A549 (cell line): Measurements from ENCODE around the gene CD3E.

Source experiments
- CBX2 ChIP-seq: fragments of 200-600 bp; sonication (generic); IDR thresholded peaks from 2 replicates; pipeline ENCODE4 v1.6.1; 2016; ENCODE audit warnings: low read depth, mild to moderate bottlenecking, borderline replicate concordance
- CEBPB ChIP-seq, 2 experiments: fragments of >200 bp in 1 of 2; sonication (Bioruptor Twin) in 1 of 2; formaldehyde crosslinking in 1 of 2; IDR thresholded peaks; 2 replicates each; pipeline ENCODE4 v1.6.1; 2012 to 2016
- EP300 ChIP-seq, 2 experiments: fragments of >200 bp; sonication (Bioruptor Twin); formaldehyde crosslinking; IDR thresholded peaks; 2 replicates in 1 of 2; 3 replicates in 1 of 2; pipeline ENCODE4 v1.6.1; 2016 to 2017
- FOSL2 ChIP-seq, 2 experiments: fragments of 450-650 bp in 1 of 2; fragments of >200 bp in 1 of 2; sonication (Bioruptor Twin) in 1 of 2; formaldehyde crosslinking; IDR thresholded peaks; 2 replicates each; pipeline versions ENCODE4 v1.5.0 to v1.6.1; 2016 to 2020; ENCODE audit warnings: mild to moderate bottlenecking in 1 of 2, moderate library complexity in 1 of 2
- MAFK ChIP-seq: fragments of 450-650 bp; IDR thresholded peaks from 2 replicates; pipeline ENCODE4 v1.6.1; 2014; ENCODE audit not compliant: partially characterized antibody
- POLR2A ChIP-seq: IDR thresholded peaks from 2 replicates; pipeline ENCODE4 v1.6.1; 2012; ENCODE audit warnings: mild to moderate bottlenecking, low read length
- RAD21 ChIP-seq, 2 experiments: fragments of >200 bp in 1 of 2; sonication (Bioruptor Twin) in 1 of 2; formaldehyde crosslinking in 1 of 2; IDR thresholded peaks in 1 of 2; conservative IDR thresholded peaks in 1 of 2; 2 replicates in 1 of 2; 3 replicates in 1 of 2; pipeline ENCODE4 v1.6.1; 2012 to 2018; ENCODE audit warnings: inconsistent platforms in 1 of 2
- ZFP36 ChIP-seq: fragments of 450-650 bp; IDR thresholded peaks from 2 replicates; pipeline ENCODE4 v1.6.1; 2014; ENCODE audit warnings: borderline replicate concordance; ENCODE audit not compliant: partially characterized antibody
- TF ChIP-seq, protein P1 (sequence below): fragments of >200 bp; sonication (Bioruptor Twin); formaldehyde crosslinking; IDR thresholded peaks from 3 replicates; pipeline ENCODE4 v1.5.1; 2016
- TF ChIP-seq, protein P2 (sequence below): fragments of 200-600 bp; sonication (generic); IDR thresholded peaks from 2 replicates; pipeline ENCODE4 v1.6.1; 2016; ENCODE audit warnings: antibody characterized with exemption, mild to moderate bottlenecking, moderate library complexity
- TF ChIP-seq, protein P3 (sequence below): fragments of 450-650 bp; IDR thresholded peaks from 2 replicates; pipeline ENCODE4 v1.6.1; 2014; ENCODE audit warnings: antibody characterized with exemption
- TF ChIP-seq, protein P4 (sequence below): IDR thresholded peaks from 2 replicates; pipeline ENCODE4 v1.6.1; 2012; ENCODE audit warnings: low read depth, borderline replicate concordance
- TF ChIP-seq, protein P5 (sequence below): IDR thresholded peaks from 2 replicates; pipeline ENCODE4 v1.6.1; 2012

DNA sequence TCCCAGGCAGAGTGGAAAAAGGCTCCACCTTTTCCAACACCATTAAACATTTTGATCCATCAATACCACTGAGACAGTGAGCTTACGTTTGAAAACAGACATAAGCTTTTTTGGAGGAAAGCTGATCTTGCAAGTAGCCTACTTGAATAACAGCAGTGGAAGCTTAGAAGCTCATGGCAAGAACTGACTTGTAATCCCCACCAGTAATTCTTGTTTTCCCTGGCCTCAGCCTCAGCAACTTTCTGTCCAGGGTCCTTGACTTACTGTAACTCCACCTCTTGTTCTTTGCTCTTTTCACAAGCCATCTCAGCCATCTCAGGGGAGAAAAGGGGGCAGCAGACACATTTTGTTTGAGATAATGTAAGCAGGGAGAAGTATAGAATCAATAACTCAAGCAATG is 28.1 kb upstream of the CD3E start:
- TF ChIP-seq, protein P1, sequence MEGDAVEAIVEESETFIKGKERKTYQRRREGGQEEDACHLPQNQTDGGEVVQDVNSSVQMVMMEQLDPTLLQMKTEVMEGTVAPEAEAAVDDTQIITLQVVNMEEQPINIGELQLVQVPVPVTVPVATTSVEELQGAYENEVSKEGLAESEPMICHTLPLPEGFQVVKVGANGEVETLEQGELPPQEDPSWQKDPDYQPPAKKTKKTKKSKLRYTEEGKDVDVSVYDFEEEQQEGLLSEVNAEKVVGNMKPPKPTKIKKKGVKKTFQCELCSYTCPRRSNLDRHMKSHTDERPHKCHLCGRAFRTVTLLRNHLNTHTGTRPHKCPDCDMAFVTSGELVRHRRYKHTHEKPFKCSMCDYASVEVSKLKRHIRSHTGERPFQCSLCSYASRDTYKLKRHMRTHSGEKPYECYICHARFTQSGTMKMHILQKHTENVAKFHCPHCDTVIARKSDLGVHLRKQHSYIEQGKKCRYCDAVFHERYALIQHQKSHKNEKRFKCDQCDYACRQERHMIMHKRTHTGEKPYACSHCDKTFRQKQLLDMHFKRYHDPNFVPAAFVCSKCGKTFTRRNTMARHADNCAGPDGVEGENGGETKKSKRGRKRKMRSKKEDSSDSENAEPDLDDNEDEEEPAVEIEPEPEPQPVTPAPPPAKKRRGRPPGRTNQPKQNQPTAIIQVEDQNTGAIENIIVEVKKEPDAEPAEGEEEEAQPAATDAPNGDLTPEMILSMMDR, result no peak
- TF ChIP-seq FOSL2 (IDR thresholded peaks at IDR 0.05) (no peak), FOSL2 (CRISPR knock-in tag; IDR thresholded peaks at IDR 0.05) (no peak), CEBPB (IDR thresholded peaks at IDR 0.05) (no peak), MAFK (no peak), RAD21 (conservative IDR thresholded peaks at IDR 0.05 in 1 of 2, IDR thresholded peaks at IDR 0.05 in 1 of 2) (no peak), EP300 (IDR thresholded peaks at IDR 0.05) (no peak), POLR2A (no peak), CBX2 (no peak), ZFP36 (no peak)
- TF ChIP-seq, protein P2, sequence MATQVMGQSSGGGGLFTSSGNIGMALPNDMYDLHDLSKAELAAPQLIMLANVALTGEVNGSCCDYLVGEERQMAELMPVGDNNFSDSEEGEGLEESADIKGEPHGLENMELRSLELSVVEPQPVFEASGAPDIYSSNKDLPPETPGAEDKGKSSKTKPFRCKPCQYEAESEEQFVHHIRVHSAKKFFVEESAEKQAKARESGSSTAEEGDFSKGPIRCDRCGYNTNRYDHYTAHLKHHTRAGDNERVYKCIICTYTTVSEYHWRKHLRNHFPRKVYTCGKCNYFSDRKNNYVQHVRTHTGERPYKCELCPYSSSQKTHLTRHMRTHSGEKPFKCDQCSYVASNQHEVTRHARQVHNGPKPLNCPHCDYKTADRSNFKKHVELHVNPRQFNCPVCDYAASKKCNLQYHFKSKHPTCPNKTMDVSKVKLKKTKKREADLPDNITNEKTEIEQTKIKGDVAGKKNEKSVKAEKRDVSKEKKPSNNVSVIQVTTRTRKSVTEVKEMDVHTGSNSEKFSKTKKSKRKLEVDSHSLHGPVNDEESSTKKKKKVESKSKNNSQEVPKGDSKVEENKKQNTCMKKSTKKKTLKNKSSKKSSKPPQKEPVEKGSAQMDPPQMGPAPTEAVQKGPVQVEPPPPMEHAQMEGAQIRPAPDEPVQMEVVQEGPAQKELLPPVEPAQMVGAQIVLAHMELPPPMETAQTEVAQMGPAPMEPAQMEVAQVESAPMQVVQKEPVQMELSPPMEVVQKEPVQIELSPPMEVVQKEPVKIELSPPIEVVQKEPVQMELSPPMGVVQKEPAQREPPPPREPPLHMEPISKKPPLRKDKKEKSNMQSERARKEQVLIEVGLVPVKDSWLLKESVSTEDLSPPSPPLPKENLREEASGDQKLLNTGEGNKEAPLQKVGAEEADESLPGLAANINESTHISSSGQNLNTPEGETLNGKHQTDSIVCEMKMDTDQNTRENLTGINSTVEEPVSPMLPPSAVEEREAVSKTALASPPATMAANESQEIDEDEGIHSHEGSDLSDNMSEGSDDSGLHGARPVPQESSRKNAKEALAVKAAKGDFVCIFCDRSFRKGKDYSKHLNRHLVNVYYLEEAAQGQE, result no peak
- TF ChIP-seq, protein P3, sequence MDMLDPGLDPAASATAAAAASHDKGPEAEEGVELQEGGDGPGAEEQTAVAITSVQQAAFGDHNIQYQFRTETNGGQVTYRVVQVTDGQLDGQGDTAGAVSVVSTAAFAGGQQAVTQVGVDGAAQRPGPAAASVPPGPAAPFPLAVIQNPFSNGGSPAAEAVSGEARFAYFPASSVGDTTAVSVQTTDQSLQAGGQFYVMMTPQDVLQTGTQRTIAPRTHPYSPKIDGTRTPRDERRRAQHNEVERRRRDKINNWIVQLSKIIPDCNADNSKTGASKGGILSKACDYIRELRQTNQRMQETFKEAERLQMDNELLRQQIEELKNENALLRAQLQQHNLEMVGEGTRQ, result no peak
- TF ChIP-seq, protein P4, sequence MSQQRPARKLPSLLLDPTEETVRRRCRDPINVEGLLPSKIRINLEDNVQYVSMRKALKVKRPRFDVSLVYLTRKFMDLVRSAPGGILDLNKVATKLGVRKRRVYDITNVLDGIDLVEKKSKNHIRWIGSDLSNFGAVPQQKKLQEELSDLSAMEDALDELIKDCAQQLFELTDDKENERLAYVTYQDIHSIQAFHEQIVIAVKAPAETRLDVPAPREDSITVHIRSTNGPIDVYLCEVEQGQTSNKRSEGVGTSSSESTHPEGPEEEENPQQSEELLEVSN, result no peak
- TF ChIP-seq, protein P5, sequence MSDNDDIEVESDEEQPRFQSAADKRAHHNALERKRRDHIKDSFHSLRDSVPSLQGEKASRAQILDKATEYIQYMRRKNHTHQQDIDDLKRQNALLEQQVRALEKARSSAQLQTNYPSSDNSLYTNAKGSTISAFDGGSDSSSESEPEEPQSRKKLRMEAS, result no peak
